ENCODE results near the gene KRT74.

The KRT74 gene

GRCh38 chr12:52555577-52555976, 18.1 kb downstream of the KRT74 start:
- H3K4me3 ChIP-seq (ENCODE audit: low read depth, low read length) = no peak overlapping the region
- TF ChIP-seq, protein P1, sequence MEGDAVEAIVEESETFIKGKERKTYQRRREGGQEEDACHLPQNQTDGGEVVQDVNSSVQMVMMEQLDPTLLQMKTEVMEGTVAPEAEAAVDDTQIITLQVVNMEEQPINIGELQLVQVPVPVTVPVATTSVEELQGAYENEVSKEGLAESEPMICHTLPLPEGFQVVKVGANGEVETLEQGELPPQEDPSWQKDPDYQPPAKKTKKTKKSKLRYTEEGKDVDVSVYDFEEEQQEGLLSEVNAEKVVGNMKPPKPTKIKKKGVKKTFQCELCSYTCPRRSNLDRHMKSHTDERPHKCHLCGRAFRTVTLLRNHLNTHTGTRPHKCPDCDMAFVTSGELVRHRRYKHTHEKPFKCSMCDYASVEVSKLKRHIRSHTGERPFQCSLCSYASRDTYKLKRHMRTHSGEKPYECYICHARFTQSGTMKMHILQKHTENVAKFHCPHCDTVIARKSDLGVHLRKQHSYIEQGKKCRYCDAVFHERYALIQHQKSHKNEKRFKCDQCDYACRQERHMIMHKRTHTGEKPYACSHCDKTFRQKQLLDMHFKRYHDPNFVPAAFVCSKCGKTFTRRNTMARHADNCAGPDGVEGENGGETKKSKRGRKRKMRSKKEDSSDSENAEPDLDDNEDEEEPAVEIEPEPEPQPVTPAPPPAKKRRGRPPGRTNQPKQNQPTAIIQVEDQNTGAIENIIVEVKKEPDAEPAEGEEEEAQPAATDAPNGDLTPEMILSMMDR (IDR thresholded peaks at IDR 0.05) = no peak
- H3K27me3 ChIP-seq (ENCODE audit: control insufficient read depth, insufficient read depth, low read length) = no peaks in the 10 kb centered on the region
- no peaks in the 10 kb centered on the region for H3K79me2 ChIP-seq
- no peak overlapping the region for H2AFZ ChIP-seq
- H3K36me3 ChIP-seq (ENCODE audit: control insufficient read depth, insufficient read depth, low read length) = no peaks in the 10 kb centered on the region
- H3K4me1 ChIP-seq = peaks cover 13% of the 10 kb centered on the region
- no peak overlapping the region for H3K9ac ChIP-seq
- H3K4me2 ChIP-seq (ENCODE audit: low read length) = no peak overlapping the region
- no peak overlapping the region for H3K27ac ChIP-seq
- H3K9me3 ChIP-seq (ENCODE audit: control insufficient read depth, low read length) = no peaks in the 10 kb centered on the region

DNA sequence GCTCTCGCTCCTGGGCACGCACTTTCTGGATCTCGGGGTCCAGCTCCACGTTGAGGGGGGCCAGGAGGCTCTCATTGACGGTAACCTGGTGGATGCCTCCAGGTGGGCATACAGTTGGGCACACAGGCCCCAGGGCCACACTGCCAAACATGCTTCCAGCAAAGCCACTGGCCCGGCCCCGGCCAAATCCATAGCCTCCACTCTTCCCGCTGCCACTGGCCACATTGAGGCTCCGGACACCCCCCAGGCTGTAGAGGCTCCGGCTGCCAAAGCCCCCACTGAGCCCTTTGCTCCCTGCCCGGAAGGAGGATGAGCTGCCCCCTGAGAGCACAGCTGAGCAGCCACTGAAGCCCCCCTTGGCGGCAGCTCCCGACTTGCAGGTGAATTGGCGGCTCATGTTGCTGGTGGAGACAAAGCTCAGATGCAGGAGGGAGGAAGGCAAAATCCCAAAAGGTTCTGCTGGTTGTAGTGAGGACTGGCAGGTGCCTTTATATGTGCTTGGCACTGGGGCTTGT, 20.9 kb downstream of the KRT74 start, which contains the start of gene KRT71:
KRT71 (minus strand) TSS at position 465 of the 515 bp plus-strand sequence; CDS start at position 397, 68 bp downstream.
- H3K79me2 ChIP-seq = no peaks in the 10 kb centered on the region
- TF ChIP-seq, protein P1 (IDR thresholded peaks at IDR 0.05) = no peak
- H3K4me2 ChIP-seq (ENCODE audit: low read length) = no peak within 1 kb of the TSS
- peak within 1 kb of the TSS; percentile 81 for H2AFZ ChIP-seq
- peaks cover 13% of the 10 kb centered on the region for H3K4me1 ChIP-seq
- no peaks in the 10 kb centered on the region for H3K36me3 ChIP-seq (ENCODE audit: control insufficient read depth, insufficient read depth, low read length)
- H3K9ac ChIP-seq = no peak within 1 kb of the TSS
- H3K27me3 ChIP-seq (ENCODE audit: control insufficient read depth, insufficient read depth, low read length) = no peaks in the 10 kb centered on the region
- peak within 1 kb of the TSS; percentile 9 for H3K27ac ChIP-seq
- H3K9me3 ChIP-seq (ENCODE audit: control insufficient read depth, low read length) = no peaks in the 10 kb centered on the region
- no peak within 1 kb of the TSS for H3K4me3 ChIP-seq (ENCODE audit: low read depth, low read length)

DNA sequence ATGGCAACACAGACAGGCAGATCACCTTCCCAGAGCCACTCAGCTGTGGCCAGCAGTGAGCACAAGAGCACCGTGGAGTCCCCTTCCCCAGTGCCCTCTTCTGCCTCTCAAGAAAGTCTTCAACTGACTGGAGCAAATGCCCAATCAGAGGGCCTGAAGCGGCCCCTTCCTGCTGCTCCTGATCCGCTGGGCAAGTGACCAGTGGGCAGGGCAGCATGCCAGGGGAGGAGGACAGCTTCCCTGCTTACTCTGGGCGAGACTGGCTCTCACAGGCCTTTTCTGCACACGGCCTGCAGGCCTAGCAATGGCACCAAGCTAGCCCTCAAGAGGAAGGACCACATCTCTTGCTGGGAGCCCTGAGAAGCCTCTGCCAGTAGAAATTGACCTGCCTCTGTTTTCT, 21.6 kb downstream of the KRT74 start:
- Histone ChIP-seq H3K27ac (peak overlapping the region; percentile 9), H3K4me2 (ENCODE audit: low read length) (no peak overlapping the region), H3K4me3 (ENCODE audit: low read depth, low read length) (no peak overlapping the region), H3K36me3 (ENCODE audit: control insufficient read depth, insufficient read depth, low read length) (no peaks in the 10 kb centered on the region), H3K4me1 (peaks cover 13% of the 10 kb centered on the region), H3K27me3 (ENCODE audit: control insufficient read depth, insufficient read depth, low read length) (no peaks in the 10 kb centered on the region), H3K79me2 (no peaks in the 10 kb centered on the region), H2AFZ (peak overlapping the region; percentile 81), H3K9ac (no peak overlapping the region), H3K9me3 (ENCODE audit: control insufficient read depth, low read length) (no peaks in the 10 kb centered on the region)
- TF ChIP-seq, protein P1 (IDR thresholded peaks at IDR 0.05) = no peak

- no peaks in the 10 kb centered on the region for H3K27me3 ChIP-seq (ENCODE audit: control insufficient read depth, insufficient read depth, low read length)
- H3K9me3 ChIP-seq (ENCODE audit: control insufficient read depth, low read length) = no peaks in the 10 kb centered on the region
- no peak overlapping the region for H3K9ac ChIP-seq
- no peaks in the 10 kb centered on the region for H3K79me2 ChIP-seq
- H3K4me2 ChIP-seq (ENCODE audit: low read length) = no peak overlapping the region
- peak overlapping the region; percentile 9 for H3K27ac ChIP-seq
- TF ChIP-seq, protein P1 (IDR thresholded peaks at IDR 0.05) = no peak
- peak overlapping the region; percentile 81 for H2AFZ ChIP-seq
- H3K36me3 ChIP-seq (ENCODE audit: control insufficient read depth, insufficient read depth, low read length) = no peaks in the 10 kb centered on the region
- H3K4me3 ChIP-seq (ENCODE audit: low read depth, low read length) = no peak overlapping the region
- H3K4me1 ChIP-seq = peaks cover 13% of the 10 kb centered on the region
These were observed 22.3 kb downstream of the KRT74 start for GRCh38 chr12:52551216-52551865.

DNA sequence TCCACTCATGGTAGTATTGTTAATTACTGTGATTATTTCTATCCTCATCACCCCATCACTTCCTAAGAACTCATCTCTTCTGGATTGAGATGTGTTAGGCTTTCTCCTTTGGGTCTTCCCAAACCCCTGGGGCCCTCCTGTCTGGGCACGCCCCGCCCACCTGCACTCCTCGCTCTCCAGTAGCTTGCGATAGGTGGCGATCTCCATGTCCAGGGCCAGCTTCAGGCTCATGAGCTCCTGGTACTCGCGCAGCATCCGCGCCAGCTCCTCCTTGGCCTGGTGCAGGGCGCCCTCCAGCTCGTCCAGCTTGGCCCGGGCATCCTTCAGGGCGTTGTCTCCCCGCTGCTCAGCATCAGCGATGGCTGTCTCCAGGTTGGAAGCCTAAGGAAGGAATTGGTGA, 27.5 kb downstream of the KRT74 start:
- H2AFZ ChIP-seq = no peak overlapping the region
- H3K79me2 ChIP-seq = no peaks in the 10 kb centered on the region
- TF ChIP-seq, protein P1 (IDR thresholded peaks at IDR 0.05) = no peak
- H3K4me3 ChIP-seq (ENCODE audit: low read depth, low read length) = no peak overlapping the region
- H3K27me3 ChIP-seq (ENCODE audit: control insufficient read depth, insufficient read depth, low read length) = no peaks in the 10 kb centered on the region
- H3K36me3 ChIP-seq (ENCODE audit: control insufficient read depth, insufficient read depth, low read length) = no peaks in the 10 kb centered on the region
- H3K9ac ChIP-seq = no peak overlapping the region
- H3K4me2 ChIP-seq (ENCODE audit: low read length) = no peak overlapping the region
- peaks cover under 1% of the 10 kb centered on the region for H3K4me1 ChIP-seq
- H3K9me3 ChIP-seq (ENCODE audit: control insufficient read depth, low read length) = no peaks in the 10 kb centered on the region
- H3K27ac ChIP-seq = no peak overlapping the region

Data from parathyroid adenoma (tissue), 2 donors.